Measurements from ENCODE around the gene CAMK2G. TPM values are rescaled to one million over a fixed set of nuclear protein-coding genes. Genes with fewer than 3 reads are reported as not detected.
A peak's percentile ranks its signal among the peaks of the same experiment; 100 is the strongest.

The CAMK2G gene
- total RNA-seq, 1 donor from 2014 or later = 24.9 TPM

- Mint-ChIP-seq H3K4me1 (ENCODE audit: unreplicated experiment) (peaks cover 12% of the 10 kb centered on the region), H3K4me3 (no peak overlapping the region), H3K27me3 (peaks cover 2% of the 10 kb centered on the region), H3K36me3 (no peaks in the 10 kb centered on the region), H3K27ac (no peak overlapping the region), H3K9me3 (no peaks in the 10 kb centered on the region)
- TF ChIP-seq CTCF (conservative IDR thresholded peaks at IDR 0.05) = no peak
- no peak for DNase-seq (ENCODE audit: extremely low spot score, unreplicated experiment)
These were observed 7.0 kb upstream of the CAMK2G start for GRCh38 chr10:73881221-73881919.

GRCh38 chr10:73879296-73880173, 5.2 kb upstream of the CAMK2G start:
- Mint-ChIP-seq H3K27me3 (no peaks in the 10 kb centered on the region), H3K4me3 (peak overlapping the region; percentile 11), H3K4me1 (ENCODE audit: unreplicated experiment) (peaks cover 6% of the 10 kb centered on the region), H3K27ac (peak overlapping the region; percentile 68), H3K9me3 (no peaks in the 10 kb centered on the region), H3K36me3 (no peaks in the 10 kb centered on the region)
- peak; percentile 84 for DNase-seq (ENCODE audit: extremely low spot score, unreplicated experiment)
- TF ChIP-seq CTCF (conservative IDR thresholded peaks at IDR 0.05) = peak; percentile 94

GRCh38 chr10:73878365-73878764, 4.0 kb upstream of the CAMK2G start:
- TF ChIP-seq CTCF (conservative IDR thresholded peaks at IDR 0.05) = no peak
- Mint-ChIP-seq H3K27me3 (no peaks in the 10 kb centered on the region), H3K4me1 (ENCODE audit: unreplicated experiment) (peaks cover 6% of the 10 kb centered on the region), H3K9me3 (no peaks in the 10 kb centered on the region), H3K4me3 (no peak overlapping the region), H3K36me3 (no peaks in the 10 kb centered on the region), H3K27ac (no peak overlapping the region)
- DNase-seq (ENCODE audit: extremely low spot score, unreplicated experiment) = no peak

GRCh38 chr10:73877533-73878160, 3.3 kb upstream of the CAMK2G start:
- no peak for DNase-seq (ENCODE audit: extremely low spot score, unreplicated experiment)
- H3K9me3 Mint-ChIP-seq = no peaks in the 10 kb centered on the region
- no peaks in the 10 kb centered on the region for H3K36me3 Mint-ChIP-seq
- H3K4me3 Mint-ChIP-seq = peak overlapping the region; percentile 24
- TF ChIP-seq CTCF (conservative IDR thresholded peaks at IDR 0.05) = no peak
- peaks cover 10% of the 10 kb centered on the region for H3K4me1 Mint-ChIP-seq (ENCODE audit: unreplicated experiment)
- H3K27me3 Mint-ChIP-seq = no peaks in the 10 kb centered on the region
- peak overlapping the region; percentile 53 for H3K27ac Mint-ChIP-seq

GRCh38 chr10:73876971-73877370, 2.6 kb upstream of the CAMK2G start:
- H3K9me3 Mint-ChIP-seq = no peaks in the 10 kb centered on the region
- H3K4me1 Mint-ChIP-seq (ENCODE audit: unreplicated experiment) = peaks cover 17% of the 10 kb centered on the region
- H3K36me3 Mint-ChIP-seq = peaks cover 2% of the 10 kb centered on the region
- peak overlapping the region; percentile 79 for H3K27ac Mint-ChIP-seq
- peak overlapping the region; percentile 59 for H3K4me3 Mint-ChIP-seq
- TF ChIP-seq CTCF (conservative IDR thresholded peaks at IDR 0.05) = no peak
- H3K27me3 Mint-ChIP-seq = no peaks in the 10 kb centered on the region
- DNase-seq (ENCODE audit: extremely low spot score, unreplicated experiment) = no peak
